Hepatocyte (in vitro differentiated cells): Measurements from ENCODE around the gene ACTC1.

ENCODE experiments used
- EZH2 ChIP-seq: fragments of 200-600 bp; sonication (generic); IDR thresholded peaks from 2 replicates; pipeline ENCODE4 v1.6.1; 2016; ENCODE audit warnings: antibody characterized with exemption, mild to moderate bottlenecking, borderline replicate concordance
- TF ChIP-seq, protein P1 (sequence below): fragments of 200-600 bp; sonication (generic); IDR thresholded peaks from 2 replicates; pipeline ENCODE4 v1.5.1; 2016; ENCODE audit warnings: antibody characterized with exemption, mild to moderate bottlenecking; ENCODE audit not compliant: poor library complexity

GRCh38 chr15:34802803-34803750 is 7.7 kb upstream of the ACTC1 start:
- TF ChIP-seq, protein P1, sequence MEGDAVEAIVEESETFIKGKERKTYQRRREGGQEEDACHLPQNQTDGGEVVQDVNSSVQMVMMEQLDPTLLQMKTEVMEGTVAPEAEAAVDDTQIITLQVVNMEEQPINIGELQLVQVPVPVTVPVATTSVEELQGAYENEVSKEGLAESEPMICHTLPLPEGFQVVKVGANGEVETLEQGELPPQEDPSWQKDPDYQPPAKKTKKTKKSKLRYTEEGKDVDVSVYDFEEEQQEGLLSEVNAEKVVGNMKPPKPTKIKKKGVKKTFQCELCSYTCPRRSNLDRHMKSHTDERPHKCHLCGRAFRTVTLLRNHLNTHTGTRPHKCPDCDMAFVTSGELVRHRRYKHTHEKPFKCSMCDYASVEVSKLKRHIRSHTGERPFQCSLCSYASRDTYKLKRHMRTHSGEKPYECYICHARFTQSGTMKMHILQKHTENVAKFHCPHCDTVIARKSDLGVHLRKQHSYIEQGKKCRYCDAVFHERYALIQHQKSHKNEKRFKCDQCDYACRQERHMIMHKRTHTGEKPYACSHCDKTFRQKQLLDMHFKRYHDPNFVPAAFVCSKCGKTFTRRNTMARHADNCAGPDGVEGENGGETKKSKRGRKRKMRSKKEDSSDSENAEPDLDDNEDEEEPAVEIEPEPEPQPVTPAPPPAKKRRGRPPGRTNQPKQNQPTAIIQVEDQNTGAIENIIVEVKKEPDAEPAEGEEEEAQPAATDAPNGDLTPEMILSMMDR = no peak
- no peak for TF ChIP-seq EZH2
